ENCODE results near the gene PTPRB.

Gene PTPRB

GRCh38 chr12:70683976-70684375 lies 46.7 kb upstream of the PTPRB start:
- Histone ChIP-seq H3F3A (ENCODE audit: control insufficient read depth, insufficient read depth) (no peaks in the 10 kb centered on the region), H3K4me2 (ENCODE audit: low read length) (no peak overlapping the region), H3K27me3 (ENCODE audit: control insufficient read depth, low read length) (no peaks in the 10 kb centered on the region), H3K4me3 (ENCODE audit: low read length) (no peak overlapping the region), H3K4me1 (ENCODE audit: control insufficient read depth, low read length) (peaks cover 12% of the 10 kb centered on the region), H3K9me2 (replicated peaks; ENCODE audit: control insufficient read depth, low read length) (no peaks in the 10 kb centered on the region; the same call in 1 of the 2 replicates), H3K36me3 (ENCODE audit: control insufficient read depth, low read length) (no peaks in the 10 kb centered on the region), H3K9me3 (ENCODE audit: control insufficient read depth, insufficient read depth, low read length) (no peaks in the 10 kb centered on the region), H3K27ac (ENCODE audit: low read depth, low read length) (no peak overlapping the region), H4K20me1 (ENCODE audit: control insufficient read depth, insufficient read depth, low read depth, low read length) (no peaks in the 10 kb centered on the region), H3K79me2 (ENCODE audit: control insufficient read depth, low read length) (no peaks in the 10 kb centered on the region)
- TF ChIP-seq EZH2phosphoT487 (IDR thresholded peaks at IDR 0.05; ENCODE audit: borderline replicate concordance, low read length): no peak
- no peak for TF ChIP-seq CTCF (IDR thresholded peaks at IDR 0.05; ENCODE audit: low read depth, low read length, poor library complexity, severe bottlenecking)

- H3K4me2 ChIP-seq (ENCODE audit: low read length): no peak overlapping the region
- H3K79me2 ChIP-seq (ENCODE audit: control insufficient read depth, low read length): no peaks in the 10 kb centered on the region
- H4K20me1 ChIP-seq (ENCODE audit: control insufficient read depth, insufficient read depth, low read depth, low read length): no peaks in the 10 kb centered on the region
- no peaks in the 10 kb centered on the region for H3F3A ChIP-seq (ENCODE audit: control insufficient read depth, insufficient read depth)
- no peak overlapping the region for H3K27ac ChIP-seq (ENCODE audit: low read depth, low read length)
- H3K9me2 ChIP-seq (replicated peaks; ENCODE audit: control insufficient read depth, low read length): no peaks in the 10 kb centered on the region
- no peaks in the 10 kb centered on the region for H3K27me3 ChIP-seq (ENCODE audit: control insufficient read depth, low read length)
- H3K9me3 ChIP-seq (ENCODE audit: control insufficient read depth, insufficient read depth, low read length): no peaks in the 10 kb centered on the region
- no peak overlapping the region for H3K4me3 ChIP-seq (ENCODE audit: low read length)
- H3K36me3 ChIP-seq (ENCODE audit: control insufficient read depth, low read length): no peaks in the 10 kb centered on the region
- no peaks in the 10 kb centered on the region for H3K4me1 ChIP-seq (ENCODE audit: control insufficient read depth, low read length)
- TF ChIP-seq CTCF (IDR thresholded peaks at IDR 0.05; ENCODE audit: low read depth, low read length, poor library complexity, severe bottlenecking) (no peak), EZH2phosphoT487 (IDR thresholded peaks at IDR 0.05; ENCODE audit: borderline replicate concordance, low read length) (no peak)
Measured at GRCh38 chr12:70671698-70672097, 34.5 kb upstream of the PTPRB start.

GRCh38 chr12:70670948-70671347 lies 33.7 kb upstream of the PTPRB start:
- H3K27me3 ChIP-seq (ENCODE audit: control insufficient read depth, low read length): no peaks in the 10 kb centered on the region
- no peaks in the 10 kb centered on the region for H3K9me3 ChIP-seq (ENCODE audit: control insufficient read depth, insufficient read depth, low read length)
- TF ChIP-seq EZH2phosphoT487 (IDR thresholded peaks at IDR 0.05; ENCODE audit: borderline replicate concordance, low read length): no peak
- no peak for TF ChIP-seq CTCF (IDR thresholded peaks at IDR 0.05; ENCODE audit: low read depth, low read length, poor library complexity, severe bottlenecking)

GRCh38 chr12:70667253-70667652 lies 30.0 kb upstream of the PTPRB start:
- H3K27me3 ChIP-seq (ENCODE audit: control insufficient read depth, low read length): no peaks in the 10 kb centered on the region; the same call in 1 of the 2 replicates
- no peaks in the 10 kb centered on the region for H3K36me3 ChIP-seq (ENCODE audit: control insufficient read depth, low read length)
- H3K9me3 ChIP-seq (ENCODE audit: control insufficient read depth, insufficient read depth, low read length): no peaks in the 10 kb centered on the region
- no peaks in the 10 kb centered on the region for H3K9me2 ChIP-seq (replicated peaks; ENCODE audit: control insufficient read depth, low read length)
- no peaks in the 10 kb centered on the region for H3K79me2 ChIP-seq (ENCODE audit: control insufficient read depth, low read length)
- no peaks in the 10 kb centered on the region for H3F3A ChIP-seq (ENCODE audit: control insufficient read depth, insufficient read depth)
- H4K20me1 ChIP-seq (ENCODE audit: control insufficient read depth, insufficient read depth, low read depth, low read length): no peaks in the 10 kb centered on the region
- TF ChIP-seq EZH2phosphoT487 (IDR thresholded peaks at IDR 0.05; ENCODE audit: borderline replicate concordance, low read length) (no peak), CTCF (IDR thresholded peaks at IDR 0.05; ENCODE audit: low read depth, low read length, poor library complexity, severe bottlenecking) (no peak)
- H3K27ac ChIP-seq (ENCODE audit: low read depth, low read length): no peak overlapping the region
- H3K4me3 ChIP-seq (ENCODE audit: low read length): no peak overlapping the region
- no peaks in the 10 kb centered on the region for H3K4me1 ChIP-seq (ENCODE audit: control insufficient read depth, low read length)
- H3K4me2 ChIP-seq (ENCODE audit: low read length): no peak overlapping the region

More at GRCh38 chr12:70670948-70671347, 33.7 kb upstream of the PTPRB start:
- H4K20me1 ChIP-seq (ENCODE audit: control insufficient read depth, insufficient read depth, low read depth, low read length): no peaks in the 10 kb centered on the region
- no peaks in the 10 kb centered on the region for H3K9me2 ChIP-seq (replicated peaks; ENCODE audit: control insufficient read depth, low read length)
- no peak overlapping the region for H3K27ac ChIP-seq (ENCODE audit: low read depth, low read length)
- H3K4me2 ChIP-seq (ENCODE audit: low read length): no peak overlapping the region
- H3K79me2 ChIP-seq (ENCODE audit: control insufficient read depth, low read length): no peaks in the 10 kb centered on the region
- H3K36me3 ChIP-seq (ENCODE audit: control insufficient read depth, low read length): no peaks in the 10 kb centered on the region
- H3F3A ChIP-seq (ENCODE audit: control insufficient read depth, insufficient read depth): no peaks in the 10 kb centered on the region
- H3K4me1 ChIP-seq (ENCODE audit: control insufficient read depth, low read length): no peaks in the 10 kb centered on the region
- no peak overlapping the region for H3K4me3 ChIP-seq (ENCODE audit: low read length)

Measured in DOHH2 (cell line).